GM12864 (cell line): Measurements from ENCODE around the gene LMBR1.

Experiments
- DNase-seq: peaks from one replicate; pipeline ENCODE4 v3.0.0-alpha.2; 2011; ENCODE audit warnings: low read depth
- H3K4me3 ChIP-seq: 2 replicates; pipeline ENCODE4 v1.5.1; 2011; ENCODE audit warnings: mild to moderate bottlenecking, low read depth, low read length, control low read depth
- TF ChIP-seq, protein P1 (sequence below): IDR thresholded peaks from 2 replicates; pipeline ENCODE4 v1.5.1; 2011; ENCODE audit warnings: low read depth, mild to moderate bottlenecking, moderate library complexity, low read length, control low read depth, inconsistent platforms; ENCODE audit errors: missing control alignments

The LMBR1 gene

DNA sequence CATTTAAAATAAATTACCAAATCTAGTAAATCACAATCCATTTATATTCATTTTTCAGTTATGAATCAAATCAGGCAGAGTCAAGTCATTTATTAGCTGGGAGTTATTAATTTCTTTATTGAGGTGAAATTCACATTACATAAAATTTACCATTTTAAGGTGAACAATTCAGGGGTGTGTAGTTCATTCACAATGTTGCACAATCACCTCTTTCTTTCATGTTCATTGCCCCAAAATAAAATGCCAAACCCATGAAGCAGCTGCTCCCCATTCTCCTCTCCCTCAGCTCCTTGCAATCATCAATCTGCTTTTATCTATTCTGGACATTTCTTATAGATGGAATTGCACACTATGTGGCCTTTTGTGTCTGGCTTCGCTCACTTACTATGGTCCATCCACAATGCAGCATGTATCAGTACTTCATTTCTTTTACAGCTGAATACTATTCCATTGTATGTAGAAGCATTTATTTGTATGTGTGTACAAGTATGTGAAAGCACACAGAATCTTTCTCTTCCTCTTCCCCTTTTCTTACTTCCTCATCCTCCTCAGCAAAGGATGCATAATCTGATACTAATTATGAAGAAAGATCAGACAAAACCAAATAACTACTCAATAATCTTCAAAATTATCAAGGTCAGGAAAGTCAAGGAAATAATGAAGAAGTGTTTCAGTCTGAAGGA is 60.6 kb downstream of the LMBR1 start:
- DNase-seq = no peak
- H3K4me3 ChIP-seq = no peak overlapping the region
- TF ChIP-seq, protein P1, sequence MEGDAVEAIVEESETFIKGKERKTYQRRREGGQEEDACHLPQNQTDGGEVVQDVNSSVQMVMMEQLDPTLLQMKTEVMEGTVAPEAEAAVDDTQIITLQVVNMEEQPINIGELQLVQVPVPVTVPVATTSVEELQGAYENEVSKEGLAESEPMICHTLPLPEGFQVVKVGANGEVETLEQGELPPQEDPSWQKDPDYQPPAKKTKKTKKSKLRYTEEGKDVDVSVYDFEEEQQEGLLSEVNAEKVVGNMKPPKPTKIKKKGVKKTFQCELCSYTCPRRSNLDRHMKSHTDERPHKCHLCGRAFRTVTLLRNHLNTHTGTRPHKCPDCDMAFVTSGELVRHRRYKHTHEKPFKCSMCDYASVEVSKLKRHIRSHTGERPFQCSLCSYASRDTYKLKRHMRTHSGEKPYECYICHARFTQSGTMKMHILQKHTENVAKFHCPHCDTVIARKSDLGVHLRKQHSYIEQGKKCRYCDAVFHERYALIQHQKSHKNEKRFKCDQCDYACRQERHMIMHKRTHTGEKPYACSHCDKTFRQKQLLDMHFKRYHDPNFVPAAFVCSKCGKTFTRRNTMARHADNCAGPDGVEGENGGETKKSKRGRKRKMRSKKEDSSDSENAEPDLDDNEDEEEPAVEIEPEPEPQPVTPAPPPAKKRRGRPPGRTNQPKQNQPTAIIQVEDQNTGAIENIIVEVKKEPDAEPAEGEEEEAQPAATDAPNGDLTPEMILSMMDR = no peak

DNA sequence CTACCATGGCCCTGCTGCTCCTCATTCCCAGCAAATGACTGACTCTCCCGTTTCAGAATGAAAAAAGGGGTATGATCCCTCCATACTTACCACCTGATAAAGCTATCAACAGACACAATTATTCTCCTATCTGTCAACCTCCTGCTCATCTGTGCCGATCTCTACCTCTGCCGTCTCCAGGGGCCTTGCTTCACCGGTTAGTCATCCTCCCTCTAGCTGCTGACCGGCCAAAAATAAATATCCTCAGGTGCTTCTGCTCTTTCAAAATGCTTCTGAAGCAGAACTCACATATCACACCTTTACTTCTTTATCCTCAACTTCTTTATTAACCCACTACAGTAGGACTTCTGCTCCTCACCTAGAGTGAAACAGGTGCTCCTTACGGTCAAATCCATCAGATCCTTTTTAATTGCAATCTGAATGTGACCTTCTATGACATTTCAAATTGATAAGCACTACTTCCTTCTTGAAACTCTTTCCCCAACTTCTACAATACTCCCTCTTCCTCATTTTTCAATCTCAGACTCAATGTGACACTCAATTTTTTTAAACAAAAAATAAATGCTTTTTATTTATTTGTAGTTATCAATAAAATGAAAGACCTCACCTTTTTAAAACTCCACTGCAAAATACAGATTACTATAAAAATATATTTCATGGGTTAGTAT is 63.2 kb downstream of the LMBR1 start:
- H3K4me3 ChIP-seq = no peak overlapping the region
- DNase-seq = no peak
- TF ChIP-seq, protein P1 = no peak

DNA sequence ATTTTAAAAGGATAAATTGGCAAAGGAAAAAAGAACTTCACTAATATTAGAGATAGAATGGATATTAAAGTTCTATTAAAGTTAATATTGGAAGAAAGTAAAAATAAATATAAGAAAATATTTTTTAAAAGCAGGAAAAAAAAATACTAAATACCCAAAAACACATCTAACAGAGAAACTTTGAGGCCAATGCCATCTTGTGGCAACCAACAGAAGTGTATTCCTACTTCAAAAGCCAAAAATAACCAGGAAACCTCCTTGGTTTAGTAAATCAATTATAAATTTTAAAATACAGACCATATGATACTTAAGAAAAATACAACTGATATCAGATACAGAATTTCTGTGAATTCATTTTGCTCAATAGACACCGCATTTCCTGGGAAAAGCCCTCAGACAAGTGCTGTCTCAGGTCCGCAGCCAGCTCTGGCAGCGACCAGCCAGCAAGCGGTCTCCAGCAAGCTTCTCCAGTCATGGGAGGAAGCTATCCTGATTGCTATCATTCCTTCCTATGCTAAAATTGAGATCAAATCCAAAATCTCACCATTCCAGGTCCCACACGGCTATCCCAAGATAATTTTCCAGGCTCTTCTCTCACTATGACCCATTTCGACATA is 65.3 kb downstream of the LMBR1 start:
- TF ChIP-seq, protein P1 = peak; percentile 40
- no peak for DNase-seq
- H3K4me3 ChIP-seq = no peak overlapping the region

DNA sequence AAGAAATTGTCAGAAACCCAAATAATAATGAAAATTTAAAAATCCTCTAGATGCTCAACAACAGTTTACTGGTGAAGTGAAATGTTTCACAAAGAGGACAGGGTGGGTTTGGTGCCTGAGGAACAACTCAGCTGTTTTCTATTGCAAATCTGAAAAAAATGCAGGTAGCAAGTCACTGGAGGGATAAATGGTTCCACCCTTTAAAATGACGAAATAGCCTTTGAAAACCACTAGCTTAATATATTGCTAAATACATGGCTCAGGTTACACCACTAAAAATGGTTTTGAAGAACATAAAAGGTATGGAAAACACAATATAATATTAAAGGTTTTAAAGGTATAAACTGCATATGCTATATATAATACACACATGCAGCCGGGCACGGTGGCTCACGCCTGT is 69.5 kb downstream of the LMBR1 start:
- no peak overlapping the region for H3K4me3 ChIP-seq
- TF ChIP-seq, protein P1 = no peak
- DNase-seq = no peak

GRCh38 chr7:156820445-156821063 is 72.4 kb downstream of the LMBR1 start:
- DNase-seq = no peak
- TF ChIP-seq, protein P1 = peak; percentile 52
- no peak overlapping the region for H3K4me3 ChIP-seq

GRCh38 chr7:156819733-156820295 is 73.2 kb downstream of the LMBR1 start:
- no peak overlapping the region for H3K4me3 ChIP-seq
- TF ChIP-seq, protein P1 = no peak
- DNase-seq = no peak
